SK-N-SH (cell line): ENCODE data around the gene FLT1. TPM values are rescaled to one million over a fixed set of nuclear protein-coding genes. Genes with fewer than 3 reads are reported as not detected.

Experiments
- CTCF ChIA-PET: fragments of 300-600, 350-600 bp; formaldehyde crosslinking; extraction: SDS; loops from one replicate; lab custom pipeline; 2021; lab: Yijun Ruan, JAX
- POLR2A ChIA-PET: fragments of 350-600 bp; sonication (Branson Sonifier 250); formaldehyde crosslinking; extraction: SDS; loops from one replicate; lab custom pipeline; 2020; ENCODE audit warnings: antibody characterized with exemption, inconsistent platforms; lab: Yijun Ruan, JAX
- DNase-seq: peaks from one replicate; pipeline ENCODE4 v3.0.0; 2012
- H2AFZ ChIP-seq: fragments of 200-600 bp; sonication (generic); 2 replicates; pipeline ENCODE4 v1.8.1; 2016; ENCODE audit warnings: antibody characterized with exemption, mild to moderate bottlenecking, low read depth
- H3F3A ChIP-seq: fragments of 200-600 bp; sonication (generic); replicated peaks from 2 replicates; pipeline ENCODE3; 2016; ENCODE audit warnings: antibody characterized with exemption, mild to moderate bottlenecking; ENCODE audit not compliant: insufficient read depth
- H3K27ac ChIP-seq, 2 experiments: fragments of 200-500 bp in 1 of 2; fragments of 200-600 bp in 1 of 2; sonication (Bioruptor generic) in 1 of 2; sonication (generic), shearing (Covaris generic) in 1 of 2; 2 replicates each; pipeline versions ENCODE4 v1.5.1 to v1.6.1; 2014 to 2016; ENCODE audit warnings: low read depth in 2 of 2, inconsistent platforms in 1 of 2, low read length in 1 of 2, mild to moderate bottlenecking in 1 of 2, mixed read lengths in 1 of 2
- H3K27me3 ChIP-seq: fragments of 200-600 bp; sonication (generic), shearing (Covaris generic); 2 replicates; pipeline ENCODE4 v1.6.1; 2016; ENCODE audit warnings: mixed run types; ENCODE audit not compliant: insufficient read depth
- H3K36me3 ChIP-seq, 2 experiments: fragments of 200-500 bp in 1 of 2; fragments of 200-600 bp in 1 of 2; sonication (Bioruptor generic) in 1 of 2; sonication (generic) in 1 of 2; replicated peaks in 1 of 2; 2 replicates each; pipeline versions ENCODE3 to v1.5.1; 2014 to 2016; ENCODE audit warnings: low read length in 1 of 2, mild to moderate bottlenecking in 1 of 2; ENCODE audit not compliant: insufficient read depth in 2 of 2, control insufficient read depth in 1 of 2
- H3K4me1 ChIP-seq, 2 experiments: fragments of 200-500 bp in 1 of 2; fragments of 200-600 bp in 1 of 2; sonication (Bioruptor generic) in 1 of 2; sonication (generic), shearing (Covaris generic) in 1 of 2; 2 replicates each; pipeline versions ENCODE4 v1.5.1 to v1.6.1; 2014 to 2016; ENCODE audit warnings: low read depth in 1 of 2, low read length in 1 of 2, mixed run types in 1 of 2; ENCODE audit not compliant: insufficient read depth in 2 of 2, control insufficient read depth in 1 of 2
- H3K4me2 ChIP-seq: fragments of 200-600 bp; sonication (generic), shearing (Covaris generic); 2 replicates; pipeline ENCODE4 v1.6.1; 2017; ENCODE audit warnings: mixed run types
- H3K4me3 ChIP-seq, 2 experiments: fragments of 200-500 bp in 1 of 2; fragments of 200-600 bp in 1 of 2; sonication (Bioruptor generic) in 1 of 2; sonication (generic), shearing (Covaris generic) in 1 of 2; 2 replicates each; pipeline versions ENCODE4 v1.5.1 to v1.8.1; 2014 to 2016; ENCODE audit warnings: low read depth in 2 of 2, inconsistent platforms in 1 of 2, low read length in 1 of 2, mild to moderate bottlenecking in 1 of 2, mixed read lengths in 1 of 2, moderate library complexity in 1 of 2
- H3K79me2 ChIP-seq: fragments of 200-600 bp; sonication (generic); 2 replicates; pipeline ENCODE4 v1.8.1; 2017; ENCODE audit warnings: mild to moderate bottlenecking; ENCODE audit not compliant: insufficient read depth
- H3K9ac ChIP-seq: fragments of 200-600 bp; sonication (generic); 2 replicates; pipeline ENCODE4 v1.6.1; 2017; ENCODE audit warnings: mixed run types
- H3K9me2 ChIP-seq: fragments of 200-600 bp; sonication (generic); 2 replicates; pipeline ENCODE4 v1.6.1; 2017; ENCODE audit warnings: mixed run types
- H3K9me3 ChIP-seq: fragments of 200-600 bp; sonication (generic); 2 replicates; pipeline ENCODE4 v1.6.1; 2017; ENCODE audit warnings: mixed run types, mild to moderate bottlenecking, moderate library complexity
- H4K20me1 ChIP-seq: fragments of 200-600 bp; sonication (generic); 2 replicates; pipeline ENCODE4 v1.6.1; 2017; ENCODE audit warnings: mild to moderate bottlenecking, mixed run types; ENCODE audit not compliant: insufficient read depth
- CTCF ChIP-seq: fragments of 200-600 bp; sonication (generic); IDR thresholded peaks from 2 replicates; pipeline ENCODE4 v1.6.1; 2017; ENCODE audit warnings: antibody characterized with exemption, mild to moderate bottlenecking, moderate library complexity
- FOXJ3 ChIP-seq: sonication (generic); formaldehyde crosslinking; IDR thresholded peaks from 2 replicates; pipeline ENCODE4 v1.5.1; 2020; ENCODE audit warnings: mild to moderate bottlenecking, missing genetic modification reagents
- GABPA ChIP-seq: IDR thresholded peaks from 2 replicates; pipeline ENCODE4 v1.4.0; 2012; ENCODE audit warnings: low read depth, mild to moderate bottlenecking
- GATA2 ChIP-seq: sonication (generic); formaldehyde crosslinking; IDR thresholded peaks from 2 replicates; pipeline ENCODE4 v1.5.0; 2020; ENCODE audit warnings: mild to moderate bottlenecking, missing genetic modification reagents
- JUND ChIP-seq: IDR thresholded peaks from 2 replicates; pipeline ENCODE4 v1.4.0; 2012
- MAX ChIP-seq: IDR thresholded peaks from 2 replicates; pipeline ENCODE4 v1.4.0; 2012; ENCODE audit warnings: low read depth
- NFIC ChIP-seq: IDR thresholded peaks from 2 replicates; pipeline ENCODE4 v1.4.0; 2012; ENCODE audit warnings: borderline replicate concordance
- NRF1 ChIP-seq: IDR thresholded peaks from 2 replicates; pipeline ENCODE4 v1.6.1; 2012; ENCODE audit warnings: low read depth, mild to moderate bottlenecking, low read length
- RAD21 ChIP-seq: IDR thresholded peaks from 2 replicates; pipeline ENCODE4 v1.6.1; 2012; ENCODE audit warnings: mild to moderate bottlenecking, low read length
- RXRA ChIP-seq: IDR thresholded peaks from 2 replicates; pipeline ENCODE4 v1.4.0; 2012; ENCODE audit warnings: low read depth, mild to moderate bottlenecking, borderline replicate concordance
- SIN3A ChIP-seq: IDR thresholded peaks from 2 replicates; pipeline ENCODE4 v1.6.1; 2012; ENCODE audit warnings: low read depth, mild to moderate bottlenecking, low read length, moderate library complexity, borderline replicate concordance
- TAF1 ChIP-seq: IDR thresholded peaks from 2 replicates; pipeline ENCODE4 v1.6.1; 2012; ENCODE audit warnings: low read depth, mild to moderate bottlenecking, low read length, moderate library complexity, borderline replicate concordance
- YY1 ChIP-seq: IDR thresholded peaks from 2 replicates; pipeline ENCODE4 v1.4.0; 2012; ENCODE audit warnings: low read depth, mild to moderate bottlenecking
- WGBS: methylation state at CpG from one replicate; pipeline ENCODE4 v1.1.6; 2017; ENCODE audit warnings: low lambda C conversion rate; 5-methylcytosine and 5-hydroxymethylcytosine counted together
- polyA plus RNA-seq, 3 experiments: library from polyadenylated mRNA; depleted of rRNA; stranded (reverse); fragments of >200 nt; gene quantifications; 2 replicates each; pipeline ENCODE4 v1.2.3, GENCODE V29; 2012
- TF ChIP-seq, protein P1 (sequence below): IDR thresholded peaks from 2 replicates; pipeline ENCODE4 v1.4.0; 2012; ENCODE audit warnings: low read depth, borderline replicate concordance
- TF ChIP-seq, protein P2 (sequence below): fragments of 150-350 bp; IDR thresholded peaks from 2 replicates; pipeline ENCODE4 v1.6.1; 2016; ENCODE audit warnings: mild to moderate bottlenecking, low read depth, low read length
- TF ChIP-seq, protein P3 (sequence below): IDR thresholded peaks from 2 replicates; pipeline ENCODE4; 2012

FLT1 gene
- polyA plus RNA-seq, 1 of the 3 experiments (the other 2 are of a cell fraction), result 0.20 TPM

DNA sequence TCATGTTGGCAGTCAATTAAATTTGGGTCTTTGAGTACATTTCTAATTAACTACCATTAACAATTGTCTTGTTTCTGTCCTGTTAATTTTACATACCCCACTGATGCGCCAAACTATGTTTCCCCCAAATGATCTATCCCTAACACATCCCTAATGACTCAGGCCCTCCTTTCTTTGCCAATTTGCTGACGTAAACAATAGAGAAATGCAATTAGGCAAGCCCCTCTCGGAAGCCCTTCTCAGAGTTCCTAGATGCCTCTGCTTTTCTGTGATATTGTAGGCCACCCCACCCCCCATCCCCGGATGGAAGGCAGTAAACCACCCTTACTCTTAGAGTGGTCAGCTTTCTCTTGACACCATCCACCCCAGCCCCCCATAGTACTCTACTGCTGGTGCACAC lies 74.2 kb downstream of the FLT1 start (continued):
- TF ChIP-seq, protein P1, sequence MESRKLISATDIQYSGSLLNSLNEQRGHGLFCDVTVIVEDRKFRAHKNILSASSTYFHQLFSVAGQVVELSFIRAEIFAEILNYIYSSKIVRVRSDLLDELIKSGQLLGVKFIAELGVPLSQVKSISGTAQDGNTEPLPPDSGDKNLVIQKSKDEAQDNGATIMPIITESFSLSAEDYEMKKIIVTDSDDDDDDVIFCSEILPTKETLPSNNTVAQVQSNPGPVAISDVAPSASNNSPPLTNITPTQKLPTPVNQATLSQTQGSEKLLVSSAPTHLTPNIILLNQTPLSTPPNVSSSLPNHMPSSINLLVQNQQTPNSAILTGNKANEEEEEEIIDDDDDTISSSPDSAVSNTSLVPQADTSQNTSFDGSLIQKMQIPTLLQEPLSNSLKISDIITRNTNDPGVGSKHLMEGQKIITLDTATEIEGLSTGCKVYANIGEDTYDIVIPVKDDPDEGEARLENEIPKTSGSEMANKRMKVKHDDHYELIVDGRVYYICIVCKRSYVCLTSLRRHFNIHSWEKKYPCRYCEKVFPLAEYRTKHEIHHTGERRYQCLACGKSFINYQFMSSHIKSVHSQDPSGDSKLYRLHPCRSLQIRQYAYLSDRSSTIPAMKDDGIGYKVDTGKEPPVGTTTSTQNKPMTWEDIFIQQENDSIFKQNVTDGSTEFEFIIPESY, result no peak

DNA sequence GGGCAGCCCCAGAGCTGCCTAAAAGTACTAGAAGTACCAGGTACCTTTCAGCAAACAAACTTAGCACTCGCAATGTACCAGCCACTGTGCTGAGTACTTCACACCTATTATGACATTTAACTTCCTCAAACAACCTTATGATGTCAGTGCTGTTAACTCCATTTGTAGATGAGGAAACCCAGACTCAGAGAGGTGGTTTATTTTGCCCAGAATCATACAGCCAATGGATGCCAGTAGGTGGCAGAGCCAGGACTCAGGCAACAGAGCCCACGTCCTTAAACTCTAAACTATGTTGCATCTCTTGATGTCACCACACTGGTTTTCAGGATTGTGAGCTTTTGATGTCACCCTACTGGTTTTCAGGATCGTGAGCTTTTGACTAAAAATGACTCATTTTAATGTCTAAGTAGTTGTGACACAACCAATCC lies 78.9 kb downstream of the FLT1 start:
- CTCF ChIA-PET, result no interaction called here

GRCh38 chr13:28413999-28414398 lies 80.9 kb downstream of the FLT1 start:
- ChIA-PET CTCF (no interaction called here), POLR2A (no interaction called here)
- no peaks in the 10 kb centered on the region for H3K79me2 ChIP-seq
- no peak for DNase-seq
- no peak overlapping the region for H3K27ac ChIP-seq
- no peaks in the 10 kb centered on the region for H3K36me3 ChIP-seq
- H3K27me3 ChIP-seq, result no peaks in the 10 kb centered on the region; the same call in 1 of the 2 replicates
- H3K4me2 ChIP-seq, result no peak overlapping the region
- H3K4me1 ChIP-seq, result peaks cover 0 to 2% of the 10 kb centered on the region in 2 experiments; a peak in 1 of 4 replicates
- no peaks in the 10 kb centered on the region for H4K20me1 ChIP-seq
- H2AFZ ChIP-seq, result no peak overlapping the region
- no peak overlapping the region for H3K4me3 ChIP-seq
- H3K9me3 ChIP-seq, result no peaks in the 10 kb centered on the region
- no peaks in the 10 kb centered on the region for H3K9me2 ChIP-seq
- no peaks in the 10 kb centered on the region for H3F3A ChIP-seq
- H3K9ac ChIP-seq, result no peak overlapping the region
- WGBS, result 54% methylated on average over 4 of the region's 4 CpGs
- TF ChIP-seq NFIC (no peak), GABPA (no peak), JUND (no peak), CTCF (no peak), FOXJ3 (CRISPR knock-in tag) (no peak), SIN3A (no peak), YY1 (no peak), MAX (no peak), GATA2 (no peak), NRF1 (no peak)
- TF ChIP-seq, protein P2, sequence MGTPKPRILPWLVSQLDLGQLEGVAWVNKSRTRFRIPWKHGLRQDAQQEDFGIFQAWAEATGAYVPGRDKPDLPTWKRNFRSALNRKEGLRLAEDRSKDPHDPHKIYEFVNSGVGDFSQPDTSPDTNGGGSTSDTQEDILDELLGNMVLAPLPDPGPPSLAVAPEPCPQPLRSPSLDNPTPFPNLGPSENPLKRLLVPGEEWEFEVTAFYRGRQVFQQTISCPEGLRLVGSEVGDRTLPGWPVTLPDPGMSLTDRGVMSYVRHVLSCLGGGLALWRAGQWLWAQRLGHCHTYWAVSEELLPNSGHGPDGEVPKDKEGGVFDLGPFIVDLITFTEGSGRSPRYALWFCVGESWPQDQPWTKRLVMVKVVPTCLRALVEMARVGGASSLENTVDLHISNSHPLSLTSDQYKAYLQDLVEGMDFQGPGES, result no peak
- TF ChIP-seq, protein P3, sequence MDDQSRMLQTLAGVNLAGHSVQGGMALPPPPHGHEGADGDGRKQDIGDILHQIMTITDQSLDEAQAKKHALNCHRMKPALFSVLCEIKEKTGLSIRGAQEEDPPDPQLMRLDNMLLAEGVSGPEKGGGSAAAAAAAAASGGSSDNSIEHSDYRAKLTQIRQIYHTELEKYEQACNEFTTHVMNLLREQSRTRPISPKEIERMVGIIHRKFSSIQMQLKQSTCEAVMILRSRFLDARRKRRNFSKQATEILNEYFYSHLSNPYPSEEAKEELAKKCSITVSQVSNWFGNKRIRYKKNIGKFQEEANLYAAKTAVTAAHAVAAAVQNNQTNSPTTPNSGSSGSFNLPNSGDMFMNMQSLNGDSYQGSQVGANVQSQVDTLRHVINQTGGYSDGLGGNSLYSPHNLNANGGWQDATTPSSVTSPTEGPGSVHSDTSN, result no peak

More for the DNA sequence above, 78.9 kb downstream of the FLT1 start:
- POLR2A ChIA-PET, result no interaction called here
- Histone ChIP-seq H3K9me2 (no peaks in the 10 kb centered on the region), H3K27me3 (no peaks in the 10 kb centered on the region; the same call in 1 of the 2 replicates), H4K20me1 (no peaks in the 10 kb centered on the region), H3F3A (no peaks in the 10 kb centered on the region), H3K4me2 (no peak overlapping the region), H2AFZ (no peak overlapping the region), H3K9me3 (no peaks in the 10 kb centered on the region), H3K4me3 (no peak overlapping the region), H3K36me3 (no peaks in the 10 kb centered on the region), H3K27ac (no peak overlapping the region), H3K9ac (no peak overlapping the region), H3K4me1 (peaks cover 0 to 2% of the 10 kb centered on the region in 2 experiments; a peak in 1 of 4 replicates), H3K79me2 (no peaks in the 10 kb centered on the region)
- no peak for DNase-seq
- peak; percentile 15; the same call in 1 of the 2 replicates for TF ChIP-seq CTCF
- TF ChIP-seq RXRA, result no peak
- no peak for TF ChIP-seq RAD21
- TF ChIP-seq TAF1, result no peak
- 11% methylated on average over 3 of the region's 3 CpGs for WGBS
